ENCODE results near the gene PALM.
A peak's percentile ranks its signal among the peaks of the same experiment; 100 is the strongest.

The PALM gene

GRCh38 chr19:752652-753517 is 44.1 kb downstream of the PALM start:
- DNase-seq: peak; percentile 69

GRCh38 chr19:754530-754929 is 45.8 kb downstream of the PALM start:
- DNase-seq: no peak

DNA sequence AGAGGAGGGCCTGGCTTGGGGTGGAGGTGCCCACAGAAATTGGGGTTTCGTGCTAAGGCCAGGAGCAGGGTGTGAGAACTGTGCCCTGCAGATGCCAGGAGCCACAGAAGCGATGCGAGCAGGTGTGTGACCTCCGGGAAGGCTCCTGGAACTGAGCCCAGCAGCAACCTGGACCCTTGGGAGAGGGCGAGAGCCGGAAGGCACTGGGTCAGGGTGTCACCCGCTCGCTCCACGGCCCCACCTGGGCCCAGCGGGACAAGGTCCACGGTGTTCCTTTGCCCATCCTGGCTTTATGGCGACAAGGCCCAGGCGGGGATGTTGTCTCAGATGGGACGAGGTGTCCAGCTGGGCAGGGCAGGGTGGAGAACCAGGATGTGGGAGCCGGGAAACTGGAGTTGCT is 46.3 kb downstream of the PALM start:
- DNase-seq: no peak

DNA sequence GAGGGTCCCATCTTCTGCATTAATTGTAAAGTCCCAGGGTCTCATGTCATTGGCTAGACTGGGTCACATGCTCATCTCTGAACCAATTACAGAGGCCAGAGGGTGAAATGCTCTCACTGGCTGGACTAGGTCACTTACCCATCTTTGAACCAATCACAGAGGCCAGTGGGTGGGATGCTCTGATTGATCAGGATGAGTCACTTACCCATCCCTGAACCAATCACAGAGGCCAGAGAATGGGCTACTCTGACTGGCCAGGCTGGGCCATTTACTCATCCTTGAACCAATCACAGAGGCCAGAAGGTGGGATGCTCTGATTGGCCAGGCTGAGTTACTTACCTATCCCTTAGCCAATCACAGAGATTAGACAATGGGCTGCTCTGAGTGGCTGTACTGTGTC is 47.5 kb downstream of the PALM start:
- no peak for DNase-seq

DNA sequence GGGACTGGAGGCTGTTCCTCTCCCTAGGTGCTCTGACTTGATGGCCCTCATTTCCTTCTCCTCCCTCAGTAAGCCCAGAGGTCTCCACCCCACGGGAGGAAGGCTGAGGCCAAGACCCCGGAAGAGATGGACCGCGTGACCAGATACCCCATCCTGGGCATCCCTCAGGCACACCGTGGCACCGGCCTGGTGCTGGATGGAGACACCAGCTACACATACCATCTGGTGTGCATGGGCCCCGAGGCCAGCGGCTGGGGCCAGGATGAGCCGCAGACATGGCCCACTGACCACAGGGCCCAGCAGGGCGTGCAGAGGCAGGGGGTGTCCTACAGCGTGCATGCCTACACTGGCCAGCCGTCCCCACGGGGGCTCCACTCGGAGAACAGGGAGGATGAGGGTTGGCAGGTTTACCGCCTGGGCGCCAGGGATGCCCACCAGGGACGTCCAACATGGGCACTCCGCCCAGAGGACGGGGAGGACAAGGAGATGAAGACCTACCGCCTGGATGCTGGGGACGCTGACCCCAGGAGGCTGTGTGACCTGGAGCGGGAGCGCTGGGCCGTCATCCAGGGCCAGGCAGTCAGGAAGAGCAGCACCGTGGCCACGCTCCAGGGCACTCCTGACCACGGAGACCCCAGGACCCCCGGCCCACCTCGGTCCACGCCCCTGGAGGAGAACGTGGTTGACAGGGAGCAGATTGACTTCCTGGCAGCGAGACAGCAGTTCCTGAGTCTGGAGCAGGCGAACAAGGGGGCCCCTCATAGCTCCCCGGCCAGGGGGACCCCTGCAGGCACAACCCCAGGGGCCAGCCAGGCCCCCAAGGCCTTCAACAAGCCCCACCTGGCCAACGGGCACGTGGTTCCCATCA is 48.3 kb downstream of the PALM start:
- DNase-seq: no peak

GRCh38 chr19:757811-758668 is 49.3 kb downstream of the PALM start:
- DNase-seq: no peak

DNA sequence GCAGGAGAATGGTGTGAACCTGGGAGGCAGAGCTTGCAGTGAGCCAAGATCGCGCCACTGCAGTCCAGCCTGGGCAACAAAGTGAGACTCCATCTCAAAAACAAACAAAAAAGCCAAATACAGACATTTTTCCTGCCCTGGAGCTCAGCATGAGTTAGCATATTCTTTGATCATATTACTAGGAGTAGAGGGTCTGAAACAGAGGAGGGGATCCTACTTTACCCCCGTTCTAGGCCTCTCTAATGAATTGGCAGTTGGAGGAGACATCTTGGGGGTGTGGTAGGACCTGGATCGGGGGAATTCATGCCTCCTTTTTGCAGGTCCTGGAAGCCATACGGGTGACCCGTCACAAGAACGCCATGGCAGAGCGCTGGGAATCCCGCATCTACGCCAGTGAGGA is 54.4 kb downstream of the PALM start:
- no peak for DNase-seq

DNA sequence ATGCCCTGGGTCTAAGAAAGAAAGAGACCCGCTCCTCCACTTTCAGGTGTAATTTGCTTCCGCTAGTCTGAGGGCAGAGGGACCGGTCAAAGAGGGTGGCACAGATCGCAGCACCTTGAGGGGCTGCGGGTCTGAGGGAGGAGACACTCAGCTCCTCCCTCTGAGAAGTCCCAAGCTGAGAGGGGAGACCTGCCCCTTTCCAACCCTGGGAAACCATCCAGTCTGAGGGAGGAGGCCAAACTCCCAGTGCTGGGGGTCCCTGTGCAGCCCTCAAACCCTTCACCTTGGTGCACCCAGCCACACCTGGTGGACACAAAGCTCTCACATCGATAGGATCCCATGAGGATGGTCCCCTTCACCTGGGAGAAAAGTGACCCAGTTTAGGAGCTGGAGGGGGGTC is 55.1 kb downstream of the PALM start:
- no peak for DNase-seq

- DNase-seq: no peak
Observed at GRCh38 chr19:764301-764700, 55.6 kb downstream of the PALM start.

DNA sequence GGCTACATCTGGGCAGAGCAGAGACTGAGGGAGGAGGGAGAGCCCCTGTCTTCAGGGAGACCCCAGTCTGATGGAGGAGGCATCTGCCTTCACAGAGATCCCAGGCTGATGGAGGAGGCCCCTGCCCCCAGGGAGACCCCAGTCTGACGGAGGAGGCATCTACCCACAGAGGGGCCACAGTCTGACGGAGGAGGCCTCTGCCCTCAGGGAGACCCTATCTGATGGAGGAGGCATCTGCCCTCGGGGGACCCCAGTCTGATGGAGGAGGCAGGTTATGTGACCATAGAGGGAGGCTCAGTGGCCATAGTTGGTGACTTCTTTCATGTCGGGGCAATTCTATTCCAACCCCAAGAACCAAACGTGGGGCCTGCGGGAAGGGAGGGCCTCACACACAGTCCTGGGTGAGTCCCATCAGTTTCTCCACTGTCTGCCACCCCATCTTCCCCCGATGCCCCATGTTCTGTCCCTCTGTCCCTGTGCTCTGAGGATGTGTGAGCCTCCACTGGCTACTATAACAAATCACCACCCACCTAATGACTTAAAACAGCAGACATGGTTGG is 56.5 kb downstream of the PALM start:
- no peak for DNase-seq

GRCh38 chr19:768424-768823 is 59.7 kb downstream of the PALM start:
- DNase-seq: peak; percentile 62

GRCh38 chr19:769616-770015 is 60.9 kb downstream of the PALM start:
- DNase-seq: no peak

DNA sequence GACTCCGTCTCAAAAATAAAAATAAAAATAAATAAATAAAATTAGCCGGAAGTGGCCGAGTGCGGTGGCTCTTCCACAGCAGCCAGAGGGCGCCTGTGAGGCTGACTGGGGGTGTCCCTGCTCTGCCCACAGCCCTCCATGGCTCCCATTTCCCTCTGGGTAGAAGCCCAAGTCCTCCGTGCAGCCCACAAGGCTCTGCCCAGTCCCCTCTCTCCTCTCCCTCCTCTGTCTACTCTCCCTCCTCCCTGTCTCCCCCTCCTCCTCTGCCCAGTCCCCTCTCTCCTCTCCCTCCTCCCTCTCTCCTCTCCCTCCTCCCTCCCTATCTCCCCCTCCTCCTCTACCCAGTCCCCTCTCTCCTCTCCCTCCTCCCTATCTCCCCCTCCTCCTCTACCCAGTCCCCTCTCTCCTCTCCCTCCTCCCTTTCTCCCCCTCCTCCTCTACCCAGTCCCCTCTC is 62.6 kb downstream of the PALM start:
- peak; percentile 52 for DNase-seq

DNA sequence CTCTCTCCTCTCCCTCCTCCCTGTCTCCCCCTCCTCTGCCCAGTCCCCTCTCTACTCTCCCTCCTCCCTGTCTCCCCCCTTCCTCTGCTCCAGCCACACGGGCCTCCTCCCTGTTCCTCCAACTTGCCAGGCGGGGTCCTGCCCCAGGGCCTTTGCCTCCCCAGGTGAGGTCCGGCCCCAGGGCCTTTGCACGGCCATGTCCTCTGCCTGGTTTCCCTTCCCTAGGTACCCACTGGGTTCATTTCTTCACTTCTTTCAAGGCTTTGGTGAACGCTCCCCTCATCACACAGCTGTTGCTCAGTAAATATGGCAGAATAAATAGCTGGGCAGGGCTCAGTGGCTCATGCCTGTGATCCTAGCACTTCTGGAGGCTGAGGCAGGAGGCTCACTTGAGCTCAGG is 63.3 kb downstream of the PALM start:
- no peak for DNase-seq

DNA sequence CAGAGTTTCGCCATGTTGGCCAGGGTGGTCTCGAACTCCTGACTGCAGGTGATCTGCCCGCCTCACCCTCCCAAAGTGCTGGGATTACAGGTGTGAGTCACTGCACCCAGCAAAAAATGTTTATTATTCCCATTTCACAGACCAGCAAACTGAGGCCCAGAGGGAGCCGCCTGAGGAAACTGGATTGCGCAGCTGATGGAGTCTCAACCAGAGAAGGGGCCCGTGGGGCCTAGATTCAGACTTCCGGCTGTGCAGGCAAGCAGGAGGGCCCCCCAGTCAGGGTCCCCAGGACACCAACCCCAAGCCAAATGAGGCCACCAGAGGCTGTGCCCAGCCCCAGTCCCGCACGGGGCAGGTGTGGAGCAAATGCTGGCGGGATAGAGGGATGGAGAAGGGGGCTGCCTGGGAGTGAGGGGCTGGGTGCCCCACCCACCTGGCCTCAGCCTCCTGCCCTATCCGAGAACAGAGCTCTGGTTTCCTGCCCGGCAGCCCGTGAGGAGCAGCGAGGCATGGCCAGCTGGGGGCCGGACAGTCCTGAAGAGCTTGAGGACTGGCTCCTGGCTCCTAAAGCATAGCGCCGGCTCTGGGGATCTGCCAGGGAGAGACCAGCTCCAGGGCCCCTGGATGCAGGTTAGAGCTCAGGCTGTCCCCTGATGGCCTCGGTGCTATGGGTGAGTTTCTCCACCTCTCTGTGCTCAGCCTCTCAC is 64.1 kb downstream of the PALM start:
- DNase-seq: no peak

DNA sequence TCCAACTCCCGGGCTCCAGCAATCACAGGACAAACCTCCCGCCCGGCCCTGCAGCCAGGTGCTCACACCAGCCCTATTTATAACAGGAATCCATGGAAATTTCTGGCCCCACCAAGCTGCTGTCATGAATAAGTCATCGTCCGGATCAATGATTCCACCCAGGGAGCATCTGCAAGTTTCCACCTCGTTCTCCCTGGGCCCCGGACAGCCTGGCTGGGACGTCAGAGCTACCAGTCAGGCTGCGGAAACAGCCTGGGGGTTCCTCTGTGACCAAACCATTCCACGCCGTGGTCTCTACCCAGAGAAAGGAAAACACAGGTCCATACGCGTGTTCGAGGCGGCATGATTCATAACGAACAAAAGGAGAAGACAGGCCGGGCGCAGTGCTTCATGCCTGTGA is 67.8 kb downstream of the PALM start:
- peak; percentile 69 for DNase-seq

DNA sequence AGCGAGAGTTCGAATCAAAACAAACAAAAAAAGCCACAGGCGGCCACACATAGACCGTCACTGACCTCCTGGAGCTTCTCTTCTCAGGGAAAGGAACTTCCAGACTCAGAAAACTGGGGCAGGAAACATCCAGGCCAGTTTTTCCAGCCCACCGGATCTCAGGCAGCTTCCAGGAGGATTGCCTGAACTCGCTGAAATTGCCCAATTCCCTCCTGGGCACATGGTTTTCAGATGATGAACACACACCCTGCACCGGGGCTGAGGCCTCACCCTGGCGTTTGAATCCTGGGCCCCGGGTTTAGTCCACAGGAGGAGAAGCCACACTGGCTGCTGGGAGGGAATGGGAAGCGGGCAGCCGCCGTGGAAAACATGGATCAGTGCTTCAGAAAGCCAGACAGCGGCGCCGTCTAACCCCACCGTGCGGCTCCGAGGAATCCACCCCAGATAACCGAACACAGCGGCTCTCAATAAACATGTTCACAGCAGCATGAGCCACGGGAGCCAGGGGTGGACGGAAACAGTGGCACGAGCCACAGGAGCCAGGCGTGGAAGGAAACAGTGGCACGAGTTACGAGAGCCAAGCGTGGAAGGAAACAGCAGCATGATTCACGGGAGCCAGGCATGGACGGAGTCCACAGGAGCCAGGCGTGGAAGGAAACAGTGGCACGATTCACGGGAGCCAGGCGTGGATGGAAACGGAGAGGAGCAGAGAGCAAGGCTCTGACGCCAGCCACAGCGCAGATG is 70.3 kb downstream of the PALM start:
- peak; percentile 83 for DNase-seq

- no peak for DNase-seq
Observed at GRCh38 chr19:780935-781334, 72.2 kb downstream of the PALM start.

GRCh38 chr19:781800-782184 is 73.1 kb downstream of the PALM start:
- no peak for DNase-seq

GRCh38 chr19:782185-782877 is 73.6 kb downstream of the PALM start:
- DNase-seq: peak; percentile 58
